ENCODE data around the gene MAPKAP1. TPM values are rescaled to one million over a fixed set of nuclear protein-coding genes. Genes with fewer than 3 reads are reported as not detected.

The MAPKAP1 gene
- total and polyA plus RNA-seq, 2 of the 13 experiments (the other 11 are each of a cell fraction or from before 2014, with no cell fraction given), result 45.0 to 64.3 TPM

DNA sequence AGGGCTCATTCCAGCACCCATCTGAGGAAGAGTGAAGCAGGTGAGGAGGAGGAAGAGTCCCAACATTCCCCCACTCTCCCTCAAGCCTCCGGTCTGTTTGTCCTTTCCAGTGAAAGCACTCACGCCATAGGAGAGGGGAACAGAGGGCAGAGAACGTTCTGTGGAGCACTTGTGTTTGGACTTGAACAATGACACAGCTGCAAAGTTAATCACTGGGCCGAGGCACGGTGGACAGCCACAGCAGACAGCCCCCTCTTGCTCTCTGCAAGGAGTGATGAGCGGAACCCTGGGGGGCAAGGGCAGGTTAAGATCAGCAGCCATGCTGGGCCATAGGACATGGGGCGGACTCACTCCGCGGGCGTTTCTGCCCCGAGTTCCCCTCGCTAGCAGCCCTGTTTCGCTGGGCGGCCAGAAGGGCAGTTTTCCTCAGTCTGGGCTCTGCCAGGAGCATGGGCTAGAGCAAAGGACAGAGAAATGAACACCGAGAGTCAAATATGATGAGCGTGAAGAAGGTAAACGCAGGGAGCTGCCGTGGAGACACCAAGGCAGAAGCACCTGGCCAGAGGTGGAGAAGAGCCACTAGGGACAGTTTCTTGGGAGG lies 259.7 kb downstream of the MAPKAP1 start (continued):
- TF ChIP-seq, protein P1, sequence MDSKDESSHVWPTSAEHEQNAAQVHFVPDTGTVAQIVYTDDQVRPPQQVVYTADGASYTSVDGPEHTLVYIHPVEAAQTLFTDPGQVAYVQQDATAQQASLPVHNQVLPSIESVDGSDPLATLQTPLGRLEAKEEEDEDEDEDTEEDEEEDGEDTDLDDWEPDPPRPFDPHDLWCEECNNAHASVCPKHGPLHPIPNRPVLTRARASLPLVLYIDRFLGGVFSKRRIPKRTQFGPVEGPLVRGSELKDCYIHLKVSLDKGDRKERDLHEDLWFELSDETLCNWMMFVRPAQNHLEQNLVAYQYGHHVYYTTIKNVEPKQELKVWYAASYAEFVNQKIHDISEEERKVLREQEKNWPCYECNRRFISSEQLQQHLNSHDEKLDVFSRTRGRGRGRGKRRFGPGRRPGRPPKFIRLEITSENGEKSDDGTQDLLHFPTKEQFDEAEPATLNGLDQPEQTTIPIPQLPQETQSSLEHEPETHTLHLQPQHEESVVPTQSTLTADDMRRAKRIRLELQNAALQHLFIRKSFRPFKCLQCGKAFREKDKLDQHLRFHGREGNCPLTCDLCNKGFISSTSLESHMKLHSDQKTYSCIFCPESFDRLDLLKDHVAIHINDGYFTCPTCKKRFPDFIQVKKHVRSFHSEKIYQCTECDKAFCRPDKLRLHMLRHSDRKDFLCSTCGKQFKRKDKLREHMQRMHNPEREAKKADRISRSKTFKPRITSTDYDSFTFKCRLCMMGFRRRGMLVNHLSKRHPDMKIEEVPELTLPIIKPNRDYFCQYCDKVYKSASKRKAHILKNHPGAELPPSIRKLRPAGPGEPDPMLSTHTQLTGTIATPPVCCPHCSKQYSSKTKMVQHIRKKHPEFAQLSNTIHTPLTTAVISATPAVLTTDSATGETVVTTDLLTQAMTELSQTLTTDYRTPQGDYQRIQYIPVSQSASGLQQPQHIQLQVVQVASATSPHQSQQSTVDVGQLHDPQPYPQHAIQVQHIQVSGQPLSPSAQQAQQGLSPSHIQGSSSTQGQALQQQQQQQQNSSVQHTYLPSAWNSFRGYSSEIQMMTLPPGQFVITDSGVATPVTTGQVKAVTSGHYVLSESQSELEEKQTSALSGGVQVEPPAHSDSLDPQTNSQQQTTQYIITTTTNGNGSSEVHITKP (CRISPR knock-in tag; IDR thresholded peaks at IDR 0.05; ENCODE audit: low read depth), result no peak

DNA sequence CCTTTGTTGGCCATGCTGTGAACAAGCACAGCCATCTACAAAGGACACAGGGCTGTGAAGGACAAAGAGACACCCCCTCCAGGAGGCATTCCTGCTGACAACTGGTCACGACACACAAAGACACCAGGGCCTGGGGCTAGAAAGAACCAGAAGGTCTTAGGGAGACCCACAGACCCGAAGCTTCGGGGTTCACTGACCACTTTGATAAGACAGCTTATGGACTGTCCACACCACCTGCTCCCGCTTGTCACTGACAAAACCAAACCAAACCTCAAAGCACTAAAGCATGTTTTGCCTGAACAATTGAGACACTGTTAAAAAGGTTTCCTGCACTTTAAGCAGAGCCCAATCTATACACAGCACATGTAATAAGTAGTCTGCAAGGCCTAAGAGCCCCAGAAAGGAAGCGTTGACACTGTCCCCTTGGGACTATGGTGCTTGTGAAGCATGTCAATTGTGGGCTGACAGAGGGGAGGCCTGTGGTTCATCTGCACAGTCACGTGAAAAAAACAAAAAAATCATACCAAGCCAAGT lies 260.4 kb downstream of the MAPKAP1 start:
- no peak for FAIRE-seq
- TF ChIP-seq ZNF460 (CRISPR knock-in tag; IDR thresholded peaks at IDR 0.05; ENCODE audit: borderline replicate concordance) (no peak), ZNF24 (IDR thresholded peaks at IDR 0.05) (no peak), RBM39 (IDR thresholded peaks at IDR 0.05; ENCODE audit: low read depth, low read length, poor library complexity, severe bottlenecking) (no peak), ZNF224 (CRISPR knock-in tag; IDR thresholded peaks at IDR 0.05) (no peak), NONO (IDR thresholded peaks at IDR 0.05) (no peak), NONO (CRISPR knock-in tag; conservative IDR thresholded peaks at IDR 0.05) (no peak)
- TF ChIP-seq, protein P2, sequence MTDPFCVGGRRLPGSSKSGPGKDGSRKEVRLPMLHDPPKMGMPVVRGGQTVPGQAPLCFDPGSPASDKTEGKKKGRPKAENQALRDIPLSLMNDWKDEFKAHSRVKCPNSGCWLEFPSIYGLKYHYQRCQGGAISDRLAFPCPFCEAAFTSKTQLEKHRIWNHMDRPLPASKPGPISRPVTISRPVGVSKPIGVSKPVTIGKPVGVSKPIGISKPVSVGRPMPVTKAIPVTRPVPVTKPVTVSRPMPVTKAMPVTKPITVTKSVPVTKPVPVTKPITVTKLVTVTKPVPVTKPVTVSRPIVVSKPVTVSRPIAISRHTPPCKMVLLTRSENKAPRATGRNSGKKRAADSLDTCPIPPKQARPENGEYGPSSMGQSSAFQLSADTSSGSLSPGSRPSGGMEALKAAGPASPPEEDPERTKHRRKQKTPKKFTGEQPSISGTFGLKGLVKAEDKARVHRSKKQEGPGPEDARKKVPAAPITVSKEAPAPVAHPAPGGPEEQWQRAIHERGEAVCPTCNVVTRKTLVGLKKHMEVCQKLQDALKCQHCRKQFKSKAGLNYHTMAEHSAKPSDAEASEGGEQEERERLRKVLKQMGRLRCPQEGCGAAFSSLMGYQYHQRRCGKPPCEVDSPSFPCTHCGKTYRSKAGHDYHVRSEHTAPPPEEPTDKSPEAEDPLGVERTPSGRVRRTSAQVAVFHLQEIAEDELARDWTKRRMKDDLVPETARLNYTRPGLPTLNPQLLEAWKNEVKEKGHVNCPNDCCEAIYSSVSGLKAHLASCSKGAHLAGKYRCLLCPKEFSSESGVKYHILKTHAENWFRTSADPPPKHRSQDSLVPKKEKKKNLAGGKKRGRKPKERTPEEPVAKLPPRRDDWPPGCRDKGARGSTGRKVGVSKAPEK (CRISPR knock-in tag; IDR thresholded peaks at IDR 0.05; ENCODE audit: borderline replicate concordance), result no peak
- TF ChIP-seq, protein P3, sequence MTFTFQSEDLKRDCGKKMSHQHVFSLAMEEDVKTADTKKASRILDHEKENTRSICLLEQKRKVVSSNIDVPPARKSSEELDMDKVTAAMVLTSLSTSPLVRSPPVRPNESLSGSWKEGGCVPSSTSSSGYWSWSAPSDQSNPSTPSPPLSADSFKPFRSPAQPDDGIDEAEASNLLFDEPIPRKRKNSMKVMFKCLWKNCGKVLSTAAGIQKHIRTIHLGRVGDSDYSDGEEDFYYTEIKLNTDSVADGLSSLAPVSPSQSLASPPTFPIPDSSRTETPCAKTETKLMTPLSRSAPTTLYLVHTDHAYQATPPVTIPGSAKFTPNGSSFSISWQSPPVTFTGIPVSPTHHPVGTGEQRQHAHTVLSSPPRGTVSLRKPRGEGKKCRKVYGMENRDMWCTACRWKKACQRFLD (CRISPR knock-in tag; IDR thresholded peaks at IDR 0.05; ENCODE audit: borderline replicate concordance), result no peak
- TF ChIP-seq, protein P4, sequence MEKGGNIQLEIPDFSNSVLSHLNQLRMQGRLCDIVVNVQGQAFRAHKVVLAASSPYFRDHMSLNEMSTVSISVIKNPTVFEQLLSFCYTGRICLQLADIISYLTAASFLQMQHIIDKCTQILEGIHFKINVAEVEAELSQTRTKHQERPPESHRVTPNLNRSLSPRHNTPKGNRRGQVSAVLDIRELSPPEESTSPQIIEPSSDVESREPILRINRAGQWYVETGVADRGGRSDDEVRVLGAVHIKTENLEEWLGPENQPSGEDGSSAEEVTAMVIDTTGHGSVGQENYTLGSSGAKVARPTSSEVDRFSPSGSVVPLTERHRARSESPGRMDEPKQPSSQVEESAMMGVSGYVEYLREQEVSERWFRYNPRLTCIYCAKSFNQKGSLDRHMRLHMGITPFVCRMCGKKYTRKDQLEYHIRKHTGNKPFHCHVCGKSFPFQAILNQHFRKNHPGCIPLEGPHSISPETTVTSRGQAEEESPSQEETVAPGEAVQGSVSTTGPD (CRISPR knock-in tag; IDR thresholded peaks at IDR 0.05), result no peak
- TF ChIP-seq, protein P5, sequence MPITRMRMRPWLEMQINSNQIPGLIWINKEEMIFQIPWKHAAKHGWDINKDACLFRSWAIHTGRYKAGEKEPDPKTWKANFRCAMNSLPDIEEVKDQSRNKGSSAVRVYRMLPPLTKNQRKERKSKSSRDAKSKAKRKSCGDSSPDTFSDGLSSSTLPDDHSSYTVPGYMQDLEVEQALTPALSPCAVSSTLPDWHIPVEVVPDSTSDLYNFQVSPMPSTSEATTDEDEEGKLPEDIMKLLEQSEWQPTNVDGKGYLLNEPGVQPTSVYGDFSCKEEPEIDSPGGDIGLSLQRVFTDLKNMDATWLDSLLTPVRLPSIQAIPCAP (CRISPR knock-in tag; IDR thresholded peaks at IDR 0.05; ENCODE audit: low read depth), result no peak

More for the DNA sequence above, 260.4 kb downstream of the MAPKAP1 start:
- ATAC-seq, result no peak
- ChIA-PET CTCF (ENCODE audit: low intra/inter-chr PET ratio, low total read pairs) (no interaction called here), POLR2A (no interaction called here)
- H3K4me2 ChIP-seq (ENCODE audit: low read depth, low read length), result no peak overlapping the region
- no peaks in the 10 kb centered on the region for H4K20me1 ChIP-seq (ENCODE audit: insufficient read depth, low read length)
- no peak overlapping the region for H2AFZ ChIP-seq (ENCODE audit: low read length)
- WGBS (ENCODE audit: low lambda C conversion rate), result 95% methylated on average over 4 of the region's 6 CpGs
- no peak overlapping the region for H3K4me3 ChIP-seq (replicated peaks in 1 of 3; ENCODE audit: insufficient read depth in 1 of 3, low read depth in 2 of 3, low read length in 3 of 3)
- in situ Hi-C loops (cut with HindIII; ENCODE audit: extremely low pct_ligation_motif_present, low pct_unique_long_range_greater_than_20kb), result no loop called here
- BruUV-seq (replicated peaks), result no TSS peak
- no peak for DNase-seq (ENCODE audit: low spot score)
- H3K36me3 ChIP-seq (replicated peaks in 1 of 2; ENCODE audit: control insufficient read depth in 1 of 2, insufficient read depth in 2 of 2, low read length in 2 of 2), result peaks cover 3 to 7% of the 10 kb centered on the region in 2 experiments; a peak in 2 of 5 replicates
- H3K27ac ChIP-seq (ENCODE audit: extremely low read length, insufficient read depth, low read length), result no peak overlapping the region
- no peak overlapping the region for H3K9ac ChIP-seq (ENCODE audit: insufficient read depth, low read depth, low read length)
- no peaks in the 10 kb centered on the region for H3K4me1 ChIP-seq (ENCODE audit: insufficient read depth, low read length)
- H3K9me3 ChIP-seq (ENCODE audit: low read length), result no peaks in the 10 kb centered on the region
- no peaks in the 10 kb centered on the region for H3K27me3 ChIP-seq (ENCODE audit: control insufficient read depth in 1 of 2, insufficient read depth in 2 of 2, low read length in 2 of 2)
- intact Hi-C loops (cut with micrococcal nuclease; ENCODE audit: unreplicated experiment), result no loop called here
- H3K79me2 ChIP-seq (ENCODE audit: insufficient read depth, low read length), result no peaks in the 10 kb centered on the region

All from HepG2 (cell line).